A549 (cell line): ENCODE data around the gene ZBTB20.

Experiments
- ESRRA ChIP-seq: fragments of 150-350 bp; IDR thresholded peaks from 2 replicates; pipeline ENCODE4 v1.6.1; 2014; ENCODE audit warnings: mild to moderate bottlenecking, low read length, borderline replicate concordance
- HOXB13 ChIP-seq: fragments of 250-450 bp; sonication (Bioruptor Pico); IDR thresholded peaks from 2 replicates; pipeline ENCODE4 v1.5.0; 2020; ENCODE audit warnings: low read depth, mild to moderate bottlenecking, moderate library complexity
- NR3C1 ChIP-seq: fragments of >200 bp; sonication (Bioruptor Twin); formaldehyde crosslinking; IDR thresholded peaks from 3 replicates; pipeline ENCODE4 v1.6.1; 2017
- POLR2A ChIP-seq: IDR thresholded peaks from 2 replicates; pipeline ENCODE4 v1.6.1; 2012; ENCODE audit warnings: mild to moderate bottlenecking, low read length
- TF ChIP-seq, protein P1 (sequence below): fragments of >200 bp; sonication (Bioruptor Twin); formaldehyde crosslinking; IDR thresholded peaks from 3 replicates; pipeline ENCODE4 v1.5.1; 2016

DNA sequence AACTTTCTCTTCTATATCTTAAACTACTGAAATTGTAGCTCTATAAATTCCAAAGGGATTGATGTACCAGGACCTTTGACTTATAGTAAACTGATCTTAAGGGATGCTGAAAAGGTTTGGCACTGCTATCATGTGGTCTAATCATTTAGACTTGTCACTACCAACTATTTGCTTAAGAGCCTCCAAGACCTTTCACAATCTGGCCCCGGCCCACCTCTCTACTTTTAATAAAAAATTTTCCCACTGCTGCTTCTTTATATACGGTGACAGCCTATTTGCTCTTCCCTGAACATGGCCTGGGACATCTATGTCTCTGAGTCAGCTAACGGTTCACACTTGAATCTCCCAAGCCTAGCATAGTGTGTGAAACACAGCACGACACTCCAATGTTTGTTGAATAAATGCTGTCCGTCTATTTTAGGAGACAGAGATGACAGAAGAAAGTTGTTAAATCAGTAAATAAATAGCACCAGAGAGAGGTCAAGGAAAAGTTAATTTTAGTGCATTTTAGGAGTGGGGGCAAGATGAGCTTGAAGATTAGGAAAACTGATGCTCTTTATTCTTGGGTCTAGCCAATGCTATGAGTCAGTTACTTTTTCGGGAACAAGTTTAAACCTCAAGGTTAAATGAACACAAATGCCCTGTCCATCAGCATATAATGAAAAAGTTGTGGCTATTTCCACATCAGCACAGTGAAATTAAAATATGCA lies 640.3 kb downstream of the ZBTB20 start:
- TF ChIP-seq POLR2A, result no peak
- TF ChIP-seq, protein P1, sequence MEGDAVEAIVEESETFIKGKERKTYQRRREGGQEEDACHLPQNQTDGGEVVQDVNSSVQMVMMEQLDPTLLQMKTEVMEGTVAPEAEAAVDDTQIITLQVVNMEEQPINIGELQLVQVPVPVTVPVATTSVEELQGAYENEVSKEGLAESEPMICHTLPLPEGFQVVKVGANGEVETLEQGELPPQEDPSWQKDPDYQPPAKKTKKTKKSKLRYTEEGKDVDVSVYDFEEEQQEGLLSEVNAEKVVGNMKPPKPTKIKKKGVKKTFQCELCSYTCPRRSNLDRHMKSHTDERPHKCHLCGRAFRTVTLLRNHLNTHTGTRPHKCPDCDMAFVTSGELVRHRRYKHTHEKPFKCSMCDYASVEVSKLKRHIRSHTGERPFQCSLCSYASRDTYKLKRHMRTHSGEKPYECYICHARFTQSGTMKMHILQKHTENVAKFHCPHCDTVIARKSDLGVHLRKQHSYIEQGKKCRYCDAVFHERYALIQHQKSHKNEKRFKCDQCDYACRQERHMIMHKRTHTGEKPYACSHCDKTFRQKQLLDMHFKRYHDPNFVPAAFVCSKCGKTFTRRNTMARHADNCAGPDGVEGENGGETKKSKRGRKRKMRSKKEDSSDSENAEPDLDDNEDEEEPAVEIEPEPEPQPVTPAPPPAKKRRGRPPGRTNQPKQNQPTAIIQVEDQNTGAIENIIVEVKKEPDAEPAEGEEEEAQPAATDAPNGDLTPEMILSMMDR, result no peak
- no peak for TF ChIP-seq NR3C1
- no peak for TF ChIP-seq ESRRA
- TF ChIP-seq HOXB13 (CRISPR knock-in tag), result no peak
